GM19467 (cell line): ENCODE measurements around the gene GUK1.

Experiments used
- ATAC-seq: cut with Tn5 transposase; IDR thresholded peaks from one replicate; pipeline ENCODE4 v1.9.1; 2021; ENCODE audit warnings: mild to moderate bottlenecking, moderate library complexity; ENCODE audit not compliant: unreplicated experiment

GUK1 gene, protein sequence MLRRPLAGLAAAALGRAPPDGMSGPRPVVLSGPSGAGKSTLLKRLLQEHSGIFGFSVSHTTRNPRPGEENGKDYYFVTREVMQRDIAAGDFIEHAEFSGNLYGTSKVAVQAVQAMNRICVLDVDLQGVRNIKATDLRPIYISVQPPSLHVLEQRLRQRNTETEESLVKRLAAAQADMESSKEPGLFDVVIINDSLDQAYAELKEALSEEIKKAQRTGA

DNA sequence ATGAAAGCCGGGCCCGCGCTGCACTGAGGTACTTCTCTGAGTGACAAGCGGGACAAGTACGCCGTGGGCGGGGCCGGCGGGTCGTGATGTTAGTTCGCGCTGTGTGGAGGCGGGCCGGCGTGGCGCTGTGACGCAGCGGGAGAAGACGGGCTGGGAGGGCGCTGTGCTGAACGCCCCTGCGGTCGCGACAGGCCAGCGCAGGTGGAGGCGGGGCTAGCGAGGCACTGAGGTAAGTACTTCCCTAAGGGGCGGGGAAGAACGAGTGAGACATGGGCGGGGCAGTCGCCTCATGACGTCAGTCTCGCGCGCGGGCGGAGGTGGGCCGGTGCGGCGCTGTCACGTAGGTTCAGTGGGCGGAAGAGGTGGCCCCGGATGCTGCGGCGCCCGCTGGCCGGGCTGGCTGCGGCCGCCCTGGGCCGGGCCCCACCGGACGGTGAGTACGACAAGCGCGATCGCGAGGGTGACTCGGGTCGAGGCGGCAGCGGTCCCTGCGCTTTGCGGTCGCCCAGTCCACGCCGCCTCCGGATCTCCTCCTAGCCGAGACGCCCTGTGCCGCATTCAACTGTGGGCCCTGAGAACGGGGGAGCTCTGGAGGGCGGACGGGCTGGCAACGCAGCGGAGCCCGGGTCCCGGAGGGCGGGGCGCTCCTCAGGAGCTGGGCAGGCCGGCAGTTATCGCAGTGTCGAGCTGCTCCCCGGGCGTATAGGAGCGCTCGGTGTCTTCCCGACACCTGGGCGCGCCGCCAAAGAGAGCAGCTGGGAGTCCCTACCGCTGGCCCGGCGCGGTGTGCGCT is at the start of gene GUK1:
Gene GUK1 (plus strand): TSS at position 349 of the 793 bp plus-strand sequence. CDS start 24 bp downstream, at position 373.
- ATAC-seq: peak; percentile 89

DNA sequence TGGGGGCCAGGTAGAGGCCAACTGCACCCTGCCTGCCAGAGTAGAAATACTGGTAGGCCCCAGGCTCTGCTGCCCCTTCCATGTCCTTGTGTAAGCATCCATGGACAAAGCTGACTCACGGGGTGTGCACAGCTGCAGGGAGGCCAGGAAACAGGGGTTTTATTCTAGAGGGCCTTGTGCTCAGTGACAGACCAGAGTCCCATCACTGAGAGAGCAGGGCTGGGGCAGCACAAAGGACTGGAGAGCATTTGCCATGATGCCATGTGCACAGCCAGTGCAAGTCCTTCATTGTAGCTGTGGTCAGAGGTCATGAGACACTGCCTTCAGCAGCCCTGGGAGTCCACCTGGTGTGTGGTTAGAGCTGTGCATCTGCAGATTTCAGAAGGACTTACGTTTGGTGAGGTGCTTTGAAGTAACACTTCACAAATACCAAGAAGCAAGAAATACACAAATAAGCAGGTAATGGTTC is 49.4 kb upstream of the GUK1 start:
- no peak for ATAC-seq

DNA sequence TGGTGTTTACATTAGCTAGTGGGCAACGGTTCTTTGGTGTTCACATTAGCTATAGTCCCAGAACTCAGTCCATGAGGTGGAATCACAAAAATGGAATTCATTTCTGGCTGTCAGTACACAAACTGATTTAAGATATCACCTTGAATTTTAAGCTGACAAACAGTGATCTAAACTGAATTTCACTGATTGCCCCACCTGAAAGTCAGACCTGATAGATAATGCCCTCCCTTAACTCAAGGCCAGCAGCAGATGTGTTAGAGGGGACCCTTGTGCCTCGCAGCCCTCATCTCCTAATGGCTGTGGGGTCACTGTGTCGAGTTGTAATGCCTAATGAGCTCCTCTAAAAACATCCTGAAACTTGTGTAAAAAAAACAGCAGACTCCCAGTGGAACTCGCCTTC is 49.0 kb upstream of the GUK1 start:
- no peak for ATAC-seq

DNA sequence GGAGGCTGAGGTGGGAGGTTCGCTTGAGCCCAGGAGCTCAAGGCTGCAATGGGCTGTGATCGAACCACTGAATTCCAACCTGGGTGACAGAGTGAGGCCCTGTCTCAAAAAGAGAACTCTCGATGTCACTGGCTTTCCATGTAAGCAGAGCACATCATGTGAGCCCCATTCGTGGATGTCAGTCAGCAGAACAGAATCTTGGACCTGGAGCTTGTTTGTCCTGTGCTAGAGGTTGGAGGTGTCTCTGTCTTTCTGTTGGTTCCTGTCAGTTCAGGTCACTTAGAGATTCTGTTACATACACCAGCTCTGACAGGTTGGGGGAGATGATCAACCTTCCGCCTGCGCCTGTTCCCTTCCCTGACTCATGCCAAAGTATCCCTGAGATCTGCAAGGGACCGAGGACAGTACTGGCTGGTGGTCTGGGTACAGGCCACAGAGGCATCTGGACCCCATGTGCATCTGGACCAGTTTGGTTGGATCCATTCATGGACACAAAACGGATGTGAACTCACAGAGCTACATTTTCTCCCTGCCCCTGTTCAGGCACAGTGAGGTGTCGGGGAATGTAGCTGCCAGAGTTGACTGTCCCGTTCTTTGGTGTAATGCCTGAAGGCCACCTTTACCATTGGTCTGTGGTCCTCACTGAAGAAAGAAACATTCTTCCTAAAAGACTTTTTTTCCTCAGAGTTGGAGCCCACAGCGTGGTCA is 47.6 kb upstream of the GUK1 start:
- ATAC-seq: no peak

DNA sequence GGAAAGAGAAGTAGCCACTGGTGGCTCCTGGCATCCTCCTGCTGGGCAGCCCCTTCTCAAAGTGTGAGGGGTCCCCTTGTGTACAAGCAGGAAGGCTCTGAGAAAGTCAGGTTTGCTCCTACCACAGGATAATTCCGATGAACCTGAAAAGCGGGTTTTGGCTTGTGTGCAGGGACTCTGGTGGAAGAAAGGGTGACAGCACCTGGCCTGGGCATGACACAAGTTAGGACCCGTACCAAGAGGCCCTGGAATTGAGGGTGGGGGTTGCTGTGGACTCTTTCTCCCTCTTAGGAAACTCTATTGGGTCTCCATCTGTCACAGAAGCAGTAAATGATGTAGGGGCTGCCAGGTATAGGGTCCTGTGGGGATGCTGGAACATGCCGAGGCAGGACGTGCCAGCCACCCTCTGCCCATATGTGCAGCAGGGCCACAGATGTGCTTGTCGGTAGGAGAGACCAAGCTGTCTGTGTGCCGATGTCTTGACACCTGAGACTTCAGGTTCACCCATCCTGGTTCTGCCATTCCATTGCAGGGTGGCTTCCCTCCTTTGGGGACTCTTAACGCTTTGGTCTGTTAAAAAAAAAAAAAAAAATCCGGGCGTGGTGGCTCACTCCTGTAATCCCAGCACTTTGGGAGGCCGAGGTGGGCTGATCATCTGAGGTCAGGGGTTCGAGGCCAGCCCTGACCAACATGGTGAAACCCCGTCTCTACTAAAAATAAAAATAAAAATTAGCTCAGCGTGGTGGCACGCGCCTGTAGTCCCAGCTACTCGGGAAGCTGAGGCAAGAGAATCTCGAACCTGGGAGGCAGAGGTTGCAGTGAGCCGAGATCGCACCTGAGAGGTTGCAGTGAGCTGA is 46.8 kb upstream of the GUK1 start:
- no peak for ATAC-seq

DNA sequence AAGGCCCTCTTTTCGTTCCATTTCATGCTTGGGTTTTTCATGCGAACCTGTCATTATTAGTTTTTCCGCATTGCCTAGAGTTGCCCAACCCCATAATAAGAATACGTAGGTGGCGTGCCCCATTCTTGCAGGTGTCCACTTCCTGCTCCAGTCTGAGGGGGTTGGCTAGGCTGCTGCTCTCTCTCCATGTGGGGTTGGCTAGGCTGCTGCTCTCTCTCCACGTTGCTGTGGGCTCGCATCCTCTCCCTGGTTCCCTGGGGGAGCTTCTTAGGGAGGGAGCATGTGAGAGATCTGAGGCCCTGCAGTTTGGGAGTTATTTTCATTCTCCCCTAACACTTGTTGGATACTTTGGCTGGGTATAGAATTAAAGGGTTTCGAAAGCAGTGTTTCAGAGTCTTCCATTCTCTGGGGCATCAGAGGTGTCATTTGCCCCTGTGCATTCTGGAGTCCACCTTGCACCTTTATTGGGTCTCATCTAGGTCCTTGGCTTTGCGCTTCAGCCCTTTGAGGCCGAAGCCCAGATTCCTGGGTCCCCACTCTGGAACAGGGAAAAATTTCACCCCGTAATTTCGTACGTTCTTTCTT is 45.6 kb upstream of the GUK1 start:
- ATAC-seq: no peak

DNA sequence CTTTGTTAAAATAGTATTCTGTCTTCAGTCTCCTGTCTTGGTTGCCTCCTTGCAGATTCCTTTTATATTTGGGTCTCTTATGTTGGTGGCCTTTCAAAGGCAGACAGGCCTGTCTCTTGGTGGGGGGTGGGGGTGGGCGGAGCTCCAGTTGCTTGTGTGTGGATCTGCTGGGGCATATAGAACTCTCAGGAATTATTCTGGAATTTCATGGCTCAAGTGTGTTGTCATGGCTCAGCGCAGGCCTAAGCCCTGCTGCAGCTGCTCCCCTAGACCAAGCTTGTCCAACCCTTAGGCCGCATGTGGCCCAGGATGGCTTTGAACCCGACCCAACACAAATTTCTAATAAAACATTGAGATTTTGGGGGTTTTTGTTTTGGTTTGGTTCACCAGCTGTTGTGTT is 44.9 kb upstream of the GUK1 start:
- ATAC-seq: no peak

DNA sequence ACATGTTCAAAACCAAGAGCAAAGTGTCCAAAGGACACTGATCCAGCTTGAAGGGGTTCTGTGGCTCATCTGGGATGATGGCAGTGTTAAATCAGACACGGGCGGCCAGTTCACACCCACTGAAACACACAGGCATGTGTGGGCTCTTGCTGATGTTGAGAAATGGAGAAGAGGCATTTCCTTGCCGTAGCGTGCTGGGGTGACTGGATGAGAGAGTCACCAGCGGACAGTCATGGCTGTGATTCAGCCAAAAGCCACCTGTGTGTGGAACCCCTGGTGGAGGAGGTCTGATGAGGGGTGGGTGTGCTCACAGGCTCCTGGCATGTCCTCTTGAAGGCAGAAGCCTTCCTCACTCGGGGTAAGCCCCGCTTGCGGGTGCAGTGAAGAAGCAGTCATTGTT is 44.1 kb upstream of the GUK1 start:
- ATAC-seq: no peak

DNA sequence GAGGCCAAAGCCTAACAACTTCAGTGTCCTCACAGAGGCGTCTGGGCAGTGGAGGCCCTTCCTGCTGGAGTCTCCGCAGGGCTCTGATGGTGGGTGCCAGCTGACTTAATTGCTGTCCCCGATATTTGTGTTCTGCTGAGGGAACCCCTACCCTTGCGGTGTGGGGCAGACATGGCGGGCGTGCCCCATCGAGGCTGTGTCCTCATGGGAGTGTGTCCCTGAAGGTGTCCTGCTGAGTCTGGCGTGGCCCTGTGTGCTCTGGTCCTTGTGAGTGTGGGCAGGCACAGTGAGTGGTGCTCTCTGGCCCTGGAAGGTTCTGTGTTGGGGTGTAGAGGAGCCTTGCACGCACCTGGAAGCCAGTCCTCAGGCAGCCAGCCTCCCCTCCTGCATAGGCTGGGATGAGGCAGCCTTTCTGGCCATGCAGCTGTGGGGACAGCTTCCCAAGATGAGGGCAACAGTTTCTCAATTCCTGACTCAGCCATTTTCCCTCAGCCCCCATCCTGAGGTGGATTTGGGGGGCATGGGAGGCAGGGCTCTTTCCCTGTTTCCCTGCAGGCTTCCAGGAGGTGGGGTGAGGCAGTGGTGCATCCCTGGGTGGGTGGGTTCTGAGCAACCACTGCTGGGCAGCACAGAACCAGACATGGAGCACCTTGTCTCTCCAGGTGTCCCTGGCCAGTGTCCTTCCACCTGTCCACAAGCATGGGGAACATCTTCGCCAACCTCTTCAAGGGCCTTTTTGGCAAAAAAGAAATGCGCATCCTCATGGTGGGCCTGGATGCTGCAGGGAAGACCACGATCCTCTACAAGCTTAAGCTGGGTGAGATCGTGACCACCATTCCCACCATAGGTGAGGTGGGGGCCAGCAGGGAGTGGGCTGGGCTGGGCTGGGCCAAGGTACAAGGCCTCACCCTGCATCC is 43.4 kb upstream of the GUK1 start:
- ATAC-seq: no peak

DNA sequence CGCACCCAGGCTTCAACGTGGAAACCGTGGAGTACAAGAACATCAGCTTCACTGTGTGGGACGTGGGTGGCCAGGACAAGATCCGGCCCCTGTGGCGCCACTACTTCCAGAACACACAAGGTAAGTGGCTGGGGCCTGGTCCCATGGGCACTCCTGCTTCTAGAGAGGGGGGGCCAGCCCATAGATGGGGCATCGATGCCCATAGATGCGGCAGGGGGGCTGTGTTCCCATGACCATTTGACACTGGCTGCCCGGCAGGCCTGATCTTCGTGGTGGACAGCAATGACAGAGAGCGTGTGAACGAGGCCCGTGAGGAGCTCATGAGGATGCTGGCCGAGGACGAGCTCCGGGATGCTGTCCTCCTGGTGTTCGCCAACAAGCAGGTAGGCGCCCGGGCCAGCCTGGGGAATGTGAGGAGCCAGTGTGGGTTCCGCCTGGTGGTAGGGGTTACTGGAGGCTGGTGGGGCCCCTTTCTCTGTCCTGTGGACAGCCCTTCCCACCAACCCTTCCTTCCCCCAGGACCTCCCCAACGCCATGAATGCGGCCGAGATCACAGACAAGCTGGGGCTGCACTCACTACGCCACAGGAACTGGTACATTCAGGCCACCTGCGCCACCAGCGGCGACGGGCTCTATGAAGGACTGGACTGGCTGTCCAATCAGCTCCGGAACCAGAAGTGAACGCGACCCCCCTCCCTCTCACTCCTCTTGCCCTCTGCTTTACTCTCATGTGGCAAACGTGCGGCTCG is 42.6 kb upstream of the GUK1 start:
- no peak for ATAC-seq

DNA sequence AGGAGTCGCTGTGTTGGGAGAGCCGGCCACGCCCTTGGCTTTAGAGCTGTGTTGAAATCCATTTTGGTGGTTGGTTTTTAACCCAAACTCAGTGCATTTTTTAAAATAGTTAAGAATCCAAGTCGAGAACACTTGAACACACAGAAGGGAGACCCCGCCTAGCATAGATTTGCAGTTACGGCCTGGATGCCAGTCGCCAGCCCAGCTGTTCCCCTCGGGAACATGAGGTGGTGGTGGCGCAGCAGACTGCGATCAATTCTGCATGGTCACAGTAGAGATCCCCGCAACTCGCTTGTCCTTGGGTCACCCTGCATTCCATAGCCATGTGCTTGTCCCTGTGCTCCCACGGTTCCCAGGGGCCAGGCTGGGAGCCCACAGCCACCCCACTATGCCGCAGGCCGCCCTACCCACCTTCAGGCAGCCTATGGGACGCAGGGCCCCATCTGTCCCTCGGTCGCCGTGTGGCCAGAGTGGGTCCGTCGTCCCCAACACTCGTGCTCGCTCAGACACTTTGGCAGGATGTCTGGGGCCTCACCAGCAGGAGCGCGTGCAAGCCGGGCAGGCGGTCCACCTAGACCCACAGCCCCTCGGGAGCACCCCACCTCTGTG is 41.7 kb upstream of the GUK1 start:
- ATAC-seq: no peak

DNA sequence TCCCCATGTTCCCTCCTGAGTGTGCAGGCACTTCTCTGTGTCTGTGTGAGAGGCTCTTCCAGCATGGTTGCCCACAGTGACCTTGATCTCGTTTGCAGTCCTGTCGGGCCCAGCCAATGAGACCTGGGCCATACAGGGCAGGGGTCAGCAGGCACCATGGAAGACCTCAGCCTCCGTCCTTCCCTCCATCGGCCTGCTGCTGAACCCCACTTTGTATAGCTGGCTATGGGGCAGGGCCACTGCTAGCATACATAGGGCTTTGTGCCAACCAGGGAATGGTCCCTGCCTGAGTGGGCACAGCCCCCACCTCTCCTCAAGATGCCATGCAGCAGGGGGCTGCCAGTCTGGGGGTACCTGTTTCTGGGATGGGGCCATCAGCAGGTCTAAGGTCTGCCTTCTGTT is 40.7 kb upstream of the GUK1 start:
- ATAC-seq: no peak

DNA sequence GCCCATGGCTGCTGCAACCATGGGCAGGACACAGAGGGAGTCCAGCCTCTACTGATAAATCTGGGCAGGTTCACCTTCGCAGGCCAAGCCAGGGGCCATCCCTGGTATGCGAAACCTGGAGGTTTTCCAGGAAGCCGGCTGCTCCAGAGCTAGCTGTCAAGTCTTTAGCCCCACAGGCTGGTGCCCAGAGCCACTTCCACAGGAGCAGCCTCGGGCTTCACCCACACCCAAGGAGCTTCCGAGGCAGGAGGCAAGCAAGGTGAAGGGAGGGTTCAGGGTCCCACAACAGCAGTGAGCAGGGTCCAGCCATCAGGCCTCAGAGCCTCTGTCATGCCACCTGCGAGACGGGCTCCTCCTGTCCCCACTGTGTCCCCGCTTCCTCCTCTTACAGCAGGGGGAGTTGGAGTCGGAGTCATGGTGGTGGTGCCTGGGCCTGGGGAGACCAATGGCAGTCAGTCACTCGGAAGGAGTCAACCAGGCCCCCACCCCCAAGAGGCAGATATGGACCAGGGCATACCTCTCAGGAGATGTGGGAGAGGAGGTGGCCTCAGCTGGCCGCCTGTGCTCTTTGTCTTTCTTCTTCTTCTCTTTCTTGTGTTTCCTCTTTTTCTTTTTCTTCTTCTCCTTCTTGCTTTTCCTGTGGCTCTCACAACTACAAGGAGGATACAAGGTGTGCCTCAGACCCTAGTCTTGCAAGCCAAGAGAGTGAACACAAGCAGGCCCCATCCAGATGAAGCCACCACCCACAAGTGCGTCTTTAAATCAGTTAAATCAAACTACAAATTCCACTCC is 39.1 kb upstream of the GUK1 start:
- no peak for ATAC-seq

DNA sequence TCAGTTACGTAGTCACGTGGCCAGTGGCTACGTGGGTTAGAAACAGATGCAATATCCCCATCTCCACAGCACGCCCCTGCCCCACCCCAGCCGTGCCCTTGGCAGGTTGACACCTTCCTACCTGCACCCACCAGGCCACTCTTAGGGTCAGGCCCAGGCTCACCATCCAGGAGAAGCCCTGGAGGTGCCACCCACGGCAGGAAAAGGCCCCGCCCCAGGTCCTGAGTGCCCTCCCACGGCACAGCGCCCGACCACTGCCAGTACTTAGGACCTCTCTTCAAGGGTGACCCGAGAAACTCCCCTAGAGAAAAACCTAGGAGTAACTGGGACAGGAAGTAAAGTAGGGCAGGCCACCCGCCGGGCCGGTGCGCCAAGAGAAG is 38.5 kb upstream of the GUK1 start:
- no peak for ATAC-seq

DNA sequence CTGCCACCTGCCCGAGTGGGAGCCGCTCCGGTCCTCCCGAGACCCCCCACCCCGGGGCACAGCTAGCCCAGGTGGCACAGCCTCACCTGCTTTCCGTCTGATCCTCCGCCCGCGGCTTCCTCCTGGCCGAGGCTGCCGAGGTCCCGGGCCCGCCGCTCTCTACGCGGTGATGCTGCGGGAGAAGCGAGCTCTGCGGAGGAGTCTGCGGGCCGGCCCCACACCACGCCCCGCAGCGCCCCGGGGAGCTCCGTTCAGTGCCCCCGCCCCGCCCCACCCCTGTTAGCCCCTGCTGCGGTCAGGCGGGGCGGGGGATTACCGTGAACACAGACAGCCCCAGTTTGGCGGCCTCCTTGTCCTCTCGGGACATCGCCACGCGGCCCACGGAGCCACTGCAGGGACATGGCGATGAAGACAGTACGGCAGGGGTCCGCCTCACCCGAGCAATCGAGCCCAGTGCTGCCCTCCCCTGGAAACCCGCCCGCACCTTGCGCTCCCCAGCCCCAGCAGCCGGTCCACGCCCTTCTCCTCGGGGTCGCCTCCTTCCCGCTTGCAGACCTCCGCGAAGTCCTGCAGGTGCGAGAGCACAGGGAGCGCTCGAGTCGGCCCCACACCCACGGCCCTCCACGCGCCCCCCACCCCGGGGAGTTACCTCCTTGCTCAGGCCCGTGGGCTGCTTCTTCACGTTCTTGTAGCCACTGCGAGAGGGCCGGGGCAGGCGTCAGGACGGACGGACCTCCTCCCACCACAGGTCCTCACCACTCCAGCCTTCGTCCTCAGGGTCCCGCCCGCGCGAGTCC is 37.9 kb upstream of the GUK1 start:
- ATAC-seq: peak; percentile 19

DNA sequence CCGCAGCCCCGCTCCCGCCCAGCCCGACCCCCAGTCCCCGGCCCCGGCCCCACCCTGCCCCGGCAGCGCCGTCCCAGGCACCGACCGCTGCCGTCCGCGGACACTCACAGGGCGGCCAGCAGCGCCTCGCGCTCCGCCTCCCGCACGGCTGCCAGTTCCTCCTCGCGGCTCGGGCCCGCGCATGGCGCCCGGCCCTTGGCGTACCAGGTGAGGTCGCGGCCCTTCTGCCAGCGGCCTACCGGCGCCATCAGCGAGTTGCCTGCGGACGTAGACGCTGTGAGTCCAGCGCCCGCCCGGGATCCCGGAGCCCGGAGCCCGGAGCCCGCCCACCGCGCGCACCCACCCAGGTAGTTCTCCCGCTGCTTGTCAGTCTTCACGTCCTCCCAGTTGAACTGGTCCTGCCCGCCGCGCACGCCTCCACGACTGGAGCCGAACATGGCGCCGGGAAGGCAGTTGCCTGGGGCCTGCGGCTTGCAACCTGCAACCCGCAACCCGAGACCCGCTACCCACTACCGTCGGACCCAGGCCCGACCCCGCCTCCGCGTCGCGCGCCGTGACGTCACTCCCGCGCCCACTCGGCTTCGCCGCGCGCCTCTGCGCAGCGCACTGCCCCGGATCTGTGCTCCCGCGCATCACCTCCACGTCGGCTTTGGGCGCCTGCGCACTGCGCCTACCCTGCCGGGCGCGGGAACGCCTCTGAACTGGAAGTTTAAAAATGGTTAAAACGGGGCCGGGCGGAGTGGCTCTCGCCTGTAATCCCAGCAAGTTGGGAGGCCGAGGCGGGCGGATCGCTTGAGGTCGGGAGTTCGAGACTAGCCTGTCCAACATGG is 37.1 kb upstream of the GUK1 start, which contains the start of gene C1orf35:
Gene C1orf35 (minus strand): TSS at position 535 of the 830 bp plus-strand sequence. CDS start 98 bp downstream, at position 437.
- peak; percentile 56 for ATAC-seq
